GM18873 (cell line): ENCODE results near the gene TAF7L.
"Not testable (repeated sequence)": the region's sequence is repeated elsewhere in the genome, so short reads cannot be mapped to it uniquely, and the experiment has no call there.

Experiments
- ATAC-seq: cut with Tn5 transposase; IDR thresholded peaks from one replicate; pipeline ENCODE4 v1.9.1; 2021; ENCODE audit warnings: mild to moderate bottlenecking, moderate library complexity, moderate number of reproducible peaks; ENCODE audit not compliant: unreplicated experiment, low FRiP score

The TAF7L gene, protein sequence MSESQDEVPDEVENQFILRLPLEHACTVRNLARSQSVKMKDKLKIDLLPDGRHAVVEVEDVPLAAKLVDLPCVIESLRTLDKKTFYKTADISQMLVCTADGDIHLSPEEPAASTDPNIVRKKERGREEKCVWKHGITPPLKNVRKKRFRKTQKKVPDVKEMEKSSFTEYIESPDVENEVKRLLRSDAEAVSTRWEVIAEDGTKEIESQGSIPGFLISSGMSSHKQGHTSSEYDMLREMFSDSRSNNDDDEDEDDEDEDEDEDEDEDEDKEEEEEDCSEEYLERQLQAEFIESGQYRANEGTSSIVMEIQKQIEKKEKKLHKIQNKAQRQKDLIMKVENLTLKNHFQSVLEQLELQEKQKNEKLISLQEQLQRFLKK

DNA sequence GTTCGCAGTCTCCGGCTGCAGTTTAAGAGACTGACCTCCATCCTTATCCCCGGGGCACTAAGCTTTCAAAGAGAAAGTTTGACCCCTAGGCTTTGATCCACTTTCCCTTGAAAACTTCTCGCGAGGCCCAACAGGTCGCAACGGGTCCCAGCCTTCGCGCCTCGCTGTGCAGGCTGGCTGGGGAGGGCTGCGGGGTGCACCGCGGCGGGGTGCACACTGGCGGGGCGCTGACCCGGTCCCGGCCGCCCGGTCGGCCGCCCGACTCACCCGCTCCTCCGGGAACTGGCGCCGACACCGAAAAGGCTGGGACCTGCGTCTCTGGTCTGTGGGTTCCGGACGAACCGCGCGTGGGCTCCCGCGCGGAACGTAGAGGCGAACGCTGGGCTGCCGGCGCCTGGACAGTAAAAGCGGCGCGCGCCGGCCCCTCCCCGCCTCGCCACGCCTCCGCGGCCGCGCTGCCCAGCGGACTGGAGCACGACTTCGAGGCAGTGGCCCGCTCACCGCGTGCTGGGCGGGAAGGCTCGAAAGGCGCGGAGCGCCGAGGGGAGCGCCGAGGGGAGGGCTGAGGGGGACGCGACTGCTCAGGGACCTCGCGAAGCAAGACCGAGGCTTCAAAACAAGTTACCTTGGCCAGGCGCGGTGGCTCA is at the start of gene TAF7L:
TSS of gene TAF7L (minus strand) at position 378 of the 647 bp plus-strand sequence. CDS start 3,791 bp downstream, outside the sequence.
- ATAC-seq: no peak

DNA sequence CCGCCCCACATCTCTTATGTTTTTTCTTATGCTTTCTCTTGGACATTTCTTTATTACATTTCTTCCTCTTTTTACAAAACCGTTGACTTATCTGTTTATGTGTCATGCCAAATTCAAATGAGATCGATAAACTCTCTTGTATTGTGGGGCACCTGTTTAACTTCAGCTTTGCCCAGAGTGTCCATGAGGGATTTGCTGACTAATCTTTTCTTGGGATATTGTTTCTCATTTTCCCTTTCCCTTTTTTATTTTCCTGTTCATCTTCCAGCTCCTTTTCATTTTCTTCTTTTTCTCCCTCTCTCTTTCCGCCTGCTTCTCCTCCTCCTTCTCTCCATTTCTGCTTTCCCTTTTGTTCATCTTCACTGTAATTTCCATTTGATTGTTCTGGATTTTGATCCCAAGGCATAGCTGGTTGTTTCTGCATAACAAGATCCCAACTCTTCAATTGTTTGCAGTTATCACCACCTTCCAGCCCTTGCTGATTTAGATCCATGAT is 46.7 kb upstream of the TAF7L start:
- no peak for ATAC-seq

DNA sequence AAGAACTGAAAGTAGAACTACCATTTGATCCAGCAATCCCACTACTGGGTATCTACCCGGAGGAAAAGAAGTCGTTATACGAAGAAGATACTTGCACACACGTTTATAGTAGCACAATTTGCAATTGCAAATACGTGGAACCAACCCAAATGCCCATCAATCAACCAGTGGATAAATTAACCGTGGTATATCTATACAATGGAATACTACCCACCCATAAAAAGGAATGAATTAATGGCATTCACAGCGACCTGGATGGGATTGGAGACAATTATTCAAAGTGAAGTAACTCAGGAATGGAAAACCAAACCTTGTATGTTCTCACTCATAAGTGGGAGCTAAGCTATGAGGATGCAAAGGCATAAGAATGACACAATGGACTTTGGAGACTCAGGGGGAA is 43.2 kb upstream of the TAF7L start:
- ATAC-seq: not testable (repeated sequence)

DNA sequence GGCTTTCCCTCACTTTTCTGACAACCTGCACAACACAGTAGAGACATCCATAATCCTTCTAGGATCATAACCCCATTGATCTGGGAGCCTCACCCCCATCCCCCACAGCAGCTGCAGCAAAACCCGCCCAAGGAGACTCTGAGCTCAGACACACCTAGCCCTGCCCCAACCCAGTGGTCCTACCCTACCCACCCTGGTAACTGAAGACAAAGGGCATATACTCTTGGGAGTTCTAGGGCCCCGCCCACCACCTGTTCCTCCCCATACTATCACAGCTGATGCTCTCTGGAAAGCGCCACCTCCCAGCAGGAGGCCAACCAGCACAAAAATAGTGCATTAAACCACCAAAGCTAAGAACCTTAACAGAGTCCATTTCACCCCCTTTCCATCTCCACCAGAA is 35.5 kb upstream of the TAF7L start:
- ATAC-seq: not testable (repeated sequence)

DNA sequence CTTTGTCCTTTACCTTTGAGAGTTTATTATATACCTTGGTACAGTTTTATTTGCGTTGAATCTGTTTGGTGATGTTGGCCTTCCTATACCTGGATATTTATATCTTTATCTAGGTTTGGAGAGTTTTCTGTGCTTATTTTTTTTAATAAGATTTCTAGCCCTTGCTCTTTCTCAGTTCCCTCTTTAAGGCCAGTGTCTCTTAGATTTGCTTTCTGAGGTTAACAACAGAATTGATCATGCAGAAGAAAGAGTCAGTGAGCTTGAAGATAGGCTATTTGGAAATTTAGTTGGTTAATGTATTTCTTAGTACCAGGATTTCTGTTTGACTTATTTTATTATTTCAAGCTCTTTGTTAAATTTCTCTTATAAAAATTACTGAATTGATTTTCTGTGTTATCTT is 12.7 kb upstream of the TAF7L start:
- ATAC-seq: no peak

DNA sequence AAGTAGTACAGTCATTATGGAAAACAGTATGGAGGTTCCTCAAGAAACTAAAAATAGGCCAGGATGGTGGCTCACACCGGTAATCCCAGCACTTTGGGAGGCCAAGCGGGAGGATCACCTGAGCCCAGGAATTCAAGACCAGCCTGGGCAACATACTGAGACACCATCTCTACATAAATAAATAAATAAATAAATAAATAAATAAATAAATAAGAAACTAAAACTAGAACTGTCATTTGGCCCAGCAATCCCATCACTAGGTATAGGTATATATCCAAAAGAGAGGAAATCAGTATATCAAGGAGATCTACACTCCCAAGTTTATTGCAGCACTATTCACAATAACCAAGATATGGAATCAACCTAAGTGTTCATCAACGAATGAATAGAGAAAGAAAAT is 4.5 kb upstream of the TAF7L start:
- ATAC-seq: not testable (repeated sequence)

DNA sequence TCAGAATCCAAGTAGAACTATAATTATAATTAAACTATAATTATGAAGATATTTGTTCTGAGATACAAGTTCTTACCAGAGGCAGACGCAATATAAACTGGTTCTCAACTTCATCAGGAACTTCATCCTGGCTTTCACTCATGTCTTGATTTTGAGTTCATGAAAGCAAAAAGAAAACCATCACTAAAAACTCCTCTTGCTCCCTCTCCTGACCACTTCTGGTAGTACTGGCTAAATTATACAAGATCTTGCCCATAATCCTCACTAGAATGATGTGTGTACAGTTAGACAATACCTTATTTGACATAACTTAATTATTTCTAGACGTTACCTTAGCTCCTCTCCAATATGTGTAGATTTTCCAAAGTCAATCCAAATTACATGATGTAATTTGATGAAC is 3.7 kb downstream of the TAF7L start:
- ATAC-seq: no peak

DNA sequence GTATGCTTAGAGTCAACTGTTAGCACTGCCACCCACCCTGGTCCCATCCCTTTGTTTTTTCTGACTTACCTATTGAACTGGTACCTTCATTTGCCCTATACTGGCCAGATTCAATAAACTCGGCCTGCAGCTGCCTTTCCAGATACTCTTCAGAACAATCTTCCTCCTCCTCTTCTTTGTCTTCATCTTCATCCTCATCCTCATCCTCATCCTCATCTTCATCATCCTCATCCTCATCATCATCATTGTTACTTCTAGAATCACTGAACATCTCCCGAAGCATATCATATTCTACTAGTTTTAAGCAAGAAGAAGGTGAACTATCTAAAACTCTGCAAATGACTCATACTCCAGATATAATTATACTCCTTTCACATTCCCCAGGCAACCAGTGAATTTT is 14.9 kb downstream of the TAF7L start:
- ATAC-seq: no peak

DNA sequence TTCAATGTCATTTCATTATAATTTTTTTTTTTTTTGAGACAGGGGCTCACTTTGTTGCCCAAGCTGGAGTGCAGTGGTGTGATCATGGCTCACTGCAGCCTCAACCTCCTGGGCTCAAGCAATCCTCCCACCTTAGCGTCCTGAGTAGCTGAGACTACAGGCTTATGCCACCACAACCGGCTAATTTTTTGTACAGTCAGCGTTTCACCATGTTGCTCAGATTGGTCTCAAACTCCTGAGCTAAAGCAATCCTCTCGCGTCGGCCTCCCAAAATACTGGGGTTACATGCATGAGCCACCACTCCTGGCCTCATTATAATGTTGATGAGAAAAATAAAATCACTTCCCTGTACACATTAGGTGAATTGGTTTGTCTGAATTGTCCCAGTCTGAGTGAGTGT is 16.9 kb downstream of the TAF7L start:
- ATAC-seq: no peak

DNA sequence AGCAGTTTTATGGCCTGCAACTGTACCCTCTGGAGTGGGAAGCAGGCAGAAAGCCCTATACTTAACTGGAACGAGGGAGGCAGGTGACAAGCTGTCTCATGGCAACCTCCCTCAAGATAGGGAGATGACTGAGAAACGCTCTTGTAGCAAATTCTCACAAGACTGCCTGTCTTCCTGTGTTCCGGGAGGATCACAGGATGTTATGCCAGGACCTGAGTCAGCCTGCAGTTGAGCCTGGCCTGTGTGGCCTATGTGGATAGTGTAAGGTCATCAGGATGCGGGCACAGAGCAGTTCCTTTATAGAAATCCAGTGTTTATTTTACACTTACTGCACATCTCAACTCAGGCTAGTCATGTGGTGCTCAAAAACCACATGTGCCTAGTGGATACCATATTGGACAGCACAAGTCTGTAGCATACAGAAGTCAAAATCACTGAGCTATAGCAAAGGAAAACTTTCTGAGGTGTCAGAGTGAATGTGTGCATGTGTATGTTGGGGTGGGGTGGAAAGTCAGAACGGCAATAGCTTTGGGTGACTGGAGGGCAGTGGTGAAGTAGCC is 25.2 kb downstream of the TAF7L start:
- ATAC-seq: no peak

DNA sequence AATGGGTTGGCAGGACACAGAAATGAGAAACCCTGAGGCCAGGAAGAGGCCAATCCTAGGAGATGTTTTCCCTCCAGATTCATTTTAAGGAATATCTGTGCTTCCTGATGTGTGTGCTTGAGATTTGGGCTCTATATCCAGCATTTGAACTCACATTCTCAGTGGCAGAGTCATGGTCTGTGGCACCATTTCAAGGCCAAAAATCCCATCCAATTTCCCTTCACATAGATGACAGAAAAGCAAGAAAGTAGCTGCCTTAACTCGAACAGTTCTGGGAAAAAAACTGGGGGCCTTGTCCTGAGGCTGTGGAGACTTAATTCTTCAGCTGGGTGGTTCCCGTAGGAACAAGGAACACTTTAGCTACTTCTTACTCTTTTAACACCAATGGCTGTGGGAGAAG is 27.4 kb downstream of the TAF7L start:
- ATAC-seq: no peak

DNA sequence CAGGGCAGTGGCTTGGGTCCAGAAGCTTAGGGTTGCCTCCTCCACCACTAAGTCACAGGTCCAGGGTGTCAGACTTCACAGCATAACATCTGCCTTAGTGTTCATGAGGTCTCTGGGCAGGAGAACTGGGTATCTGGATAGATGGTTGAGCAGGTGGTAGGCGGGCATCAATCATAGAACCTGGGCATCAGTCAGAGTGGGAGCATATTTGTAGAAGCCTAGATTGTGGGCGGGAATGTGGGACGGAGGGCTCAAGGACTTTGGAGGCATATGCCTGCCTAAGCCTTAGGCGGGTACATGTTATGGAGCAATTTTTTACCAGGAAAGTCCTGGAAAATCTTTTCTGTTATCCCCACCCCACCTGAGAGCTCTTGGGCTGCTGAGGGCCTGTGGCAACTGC is 28.5 kb downstream of the TAF7L start:
- no peak for ATAC-seq

DNA sequence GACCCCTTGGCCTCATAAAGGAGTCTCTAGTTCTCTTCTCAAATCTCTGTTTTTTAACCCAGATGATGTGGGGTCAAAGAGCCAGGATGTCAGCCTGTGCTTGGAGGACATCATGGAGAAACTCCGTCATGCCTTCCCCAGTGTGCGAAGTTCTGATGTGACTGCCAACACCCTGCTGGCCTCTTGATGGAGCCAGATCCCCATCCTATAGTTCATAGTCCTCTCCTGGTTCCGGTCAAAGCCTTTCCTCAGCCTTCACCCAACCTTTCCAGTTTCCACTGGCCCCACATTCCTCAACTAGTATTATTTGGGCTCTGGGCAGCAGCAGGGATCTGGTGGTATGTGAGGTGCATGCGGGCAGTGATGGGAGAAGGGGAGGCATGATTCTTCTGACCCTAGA is 30.7 kb downstream of the TAF7L start:
- ATAC-seq: no peak

DNA sequence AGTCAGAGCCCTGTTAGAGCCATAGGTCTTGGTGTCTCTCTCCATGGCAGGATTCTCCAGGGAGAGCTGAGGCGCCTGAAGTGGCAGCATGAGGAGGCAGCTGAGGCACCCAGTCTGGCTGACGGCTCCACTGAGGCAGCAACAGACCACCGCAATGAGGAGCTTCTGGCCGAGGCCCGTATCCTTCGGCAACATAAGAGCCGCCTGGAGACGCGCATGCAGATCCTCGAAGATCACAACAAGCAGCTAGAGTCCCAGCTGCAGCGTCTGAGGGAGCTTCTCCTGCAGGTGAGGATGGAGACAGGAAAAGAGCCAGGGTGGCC is 32.9 kb downstream of the TAF7L start:
- no peak for ATAC-seq

DNA sequence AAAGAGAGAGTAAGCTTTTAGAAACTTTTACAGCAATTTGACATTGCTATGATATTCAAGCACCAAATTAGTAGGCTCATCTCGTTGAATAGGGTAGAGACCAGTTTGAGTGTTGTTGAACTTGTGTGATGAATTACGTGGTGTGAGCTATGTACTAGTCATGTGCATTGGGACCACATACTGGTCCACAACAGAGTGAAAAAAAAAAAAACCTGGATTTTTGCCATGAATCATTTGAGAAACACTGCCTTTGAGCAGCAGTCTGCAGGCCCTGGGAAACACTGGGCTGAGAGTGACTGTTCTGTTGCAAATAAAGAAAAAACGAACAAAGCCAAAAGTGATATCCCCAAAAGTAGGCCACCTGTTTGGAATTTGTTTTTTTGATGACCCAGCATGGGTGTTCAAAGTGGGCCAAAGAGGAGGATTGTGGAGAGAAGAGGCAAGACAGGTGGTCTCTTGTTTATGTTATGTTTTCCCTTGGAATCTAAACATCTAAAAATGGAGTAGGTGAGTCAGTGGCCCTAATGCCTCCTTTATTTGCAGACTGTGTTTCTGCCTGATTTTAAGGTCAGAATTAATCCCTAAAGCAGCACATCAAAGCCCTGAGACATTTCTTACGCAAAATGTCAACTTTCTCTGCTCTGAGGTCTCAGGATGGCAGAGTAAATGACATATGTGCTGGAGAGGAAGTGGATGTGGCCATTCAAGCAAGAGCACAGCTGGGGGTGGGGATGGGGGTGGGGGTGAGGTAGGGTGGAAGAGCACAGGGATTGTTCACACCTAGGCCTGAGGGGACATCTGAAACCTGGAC is 33.5 kb downstream of the TAF7L start:
- ATAC-seq: no peak

DNA sequence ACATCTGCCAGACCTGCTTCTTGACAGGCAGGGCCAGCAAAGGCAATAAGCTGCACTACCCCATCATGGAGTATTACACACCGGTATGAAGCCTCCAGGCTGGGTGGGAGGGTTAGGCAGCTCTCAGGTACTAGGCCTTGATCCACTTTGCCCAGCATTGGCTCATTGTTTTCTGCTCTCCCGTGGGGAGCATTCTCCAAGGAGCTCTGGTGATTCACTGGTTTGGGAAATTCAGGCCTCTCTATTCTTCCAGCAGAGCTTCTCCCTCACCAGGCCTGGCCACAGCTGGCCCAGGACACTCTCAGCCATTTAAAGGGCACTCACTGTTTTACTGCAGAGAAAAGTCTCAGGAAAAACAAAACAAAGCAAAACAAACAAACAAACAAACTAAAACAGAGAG is 38.5 kb downstream of the TAF7L start:
- no peak for ATAC-seq

DNA sequence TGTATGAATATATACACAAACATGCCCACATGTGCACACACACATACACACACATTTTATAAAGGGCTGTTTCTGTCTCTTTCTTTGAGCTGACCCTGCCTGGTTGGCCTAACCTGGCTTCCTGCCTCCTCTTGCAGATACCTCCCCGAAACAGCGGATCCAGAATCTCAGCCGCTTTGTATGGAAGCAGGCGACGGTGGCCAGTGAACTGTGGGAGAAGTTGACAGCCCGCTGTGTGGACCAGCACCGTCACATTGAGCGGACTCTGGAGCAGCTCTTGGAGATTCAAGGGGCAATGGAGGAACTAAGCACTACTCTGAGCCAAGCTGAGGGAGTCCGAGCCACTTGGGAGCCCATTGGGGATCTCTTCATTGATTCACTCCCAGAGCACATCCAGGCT is 49.6 kb downstream of the TAF7L start:
- no peak for ATAC-seq

DNA sequence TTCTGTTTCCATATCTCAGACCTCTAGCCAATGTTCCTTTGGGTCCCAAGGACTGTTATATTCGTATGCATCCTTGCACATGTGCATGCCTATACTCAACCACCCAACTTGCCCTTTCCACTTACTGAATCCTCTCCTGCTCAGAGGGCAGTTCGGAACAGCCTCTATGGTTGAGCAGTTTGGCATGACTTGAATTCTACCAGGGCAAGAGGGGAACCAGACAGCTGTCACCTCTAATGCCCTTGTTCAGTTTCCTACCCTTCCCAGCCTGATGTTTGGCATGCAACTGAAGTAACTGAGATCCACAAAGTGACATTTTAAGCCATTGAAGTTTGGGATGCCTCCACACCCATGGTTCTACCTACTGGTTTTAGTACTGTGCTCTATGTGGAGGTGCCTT is 54.1 kb downstream of the TAF7L start:
- no peak for ATAC-seq

DNA sequence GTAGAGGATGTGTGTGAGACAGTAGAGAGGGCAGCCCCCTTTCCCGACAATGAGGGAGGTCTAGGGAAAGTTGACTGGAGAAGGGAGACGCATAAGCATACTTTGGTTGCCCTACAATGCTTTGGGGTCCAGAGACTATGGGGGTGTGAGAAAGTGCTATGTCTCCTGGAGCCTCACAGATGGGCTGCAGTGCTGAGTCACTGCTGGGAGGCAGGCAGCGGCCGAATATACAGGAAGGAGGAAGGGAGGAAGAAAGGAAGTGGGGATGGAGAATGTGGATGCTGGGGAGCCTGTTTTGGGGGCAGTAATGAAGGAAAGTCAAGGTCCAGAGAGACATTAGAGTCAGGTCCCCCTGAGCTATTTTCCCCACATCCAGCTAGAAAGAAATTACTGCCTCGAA is 58.8 kb downstream of the TAF7L start:
- no peak for ATAC-seq

DNA sequence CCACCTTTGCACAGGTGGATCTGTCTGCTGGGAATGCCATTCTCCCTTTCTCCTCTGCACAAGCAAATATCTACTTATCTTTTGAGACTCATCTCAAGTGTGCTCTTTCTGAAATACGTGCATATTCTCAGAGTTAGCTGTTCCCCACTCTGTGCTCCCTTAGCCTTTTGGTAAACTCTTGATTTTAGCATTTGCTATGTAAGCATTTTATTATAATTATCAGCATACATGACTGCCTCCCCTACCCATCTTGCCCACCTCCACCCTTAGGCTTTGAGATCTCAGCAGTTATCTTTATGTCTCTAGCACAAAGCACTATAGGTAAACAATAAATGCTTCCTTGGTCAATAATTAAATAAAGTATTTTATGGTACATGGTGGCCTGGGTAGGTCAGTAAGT is 60.1 kb downstream of the TAF7L start:
- ATAC-seq: no peak

DNA sequence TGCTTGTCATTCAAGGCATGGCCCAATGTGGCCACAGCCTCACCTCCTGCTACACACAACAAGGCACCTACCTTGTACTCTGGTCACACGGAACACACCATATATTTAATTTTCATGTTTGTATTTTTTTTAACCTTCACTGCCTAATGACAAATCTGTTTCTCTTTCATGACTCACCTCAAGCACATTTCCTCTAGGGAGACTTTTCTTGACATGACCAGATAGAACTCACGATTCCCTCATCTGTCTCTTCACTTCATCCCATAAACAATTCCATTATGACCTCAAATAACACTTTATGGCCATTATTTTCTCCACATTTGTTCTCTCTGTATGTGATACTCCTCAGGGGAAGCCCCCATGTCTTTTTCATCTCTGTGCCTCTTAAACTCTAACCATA is 60.5 kb downstream of the TAF7L start:
- ATAC-seq: no peak
